ENCODE data around the gene AKR1C3. TPM values are rescaled to one million over a fixed set of nuclear protein-coding genes. Genes with fewer than 3 reads are reported as not detected.

Gene AKR1C3
- total and polyA plus RNA-seq, 2 experiments from 2014 or later, result 7.7 to 8.6 TPM

GRCh38 chr10:5076615-5077014, 17.6 kb upstream of the AKR1C3 start:
- no peak overlapping the region for H3K4me3 ChIP-seq
- H3K27ac ChIP-seq, result no peak overlapping the region
- TF ChIP-seq CTCF (IDR thresholded peaks at IDR 0.05; ENCODE audit: low read depth, low read length), result no peak
- no peaks in the 10 kb centered on the region for H3K27me3 ChIP-seq
- DNase-seq (ENCODE audit: low read depth in 1 of 2, low spot score in 1 of 2), result no peak
- peaks cover 10% of the 10 kb centered on the region for H3K4me1 ChIP-seq (ENCODE audit: low read depth)
- H3K9me3 ChIP-seq (ENCODE audit: low read depth), result no peaks in the 10 kb centered on the region
- no peaks in the 10 kb centered on the region for H3K36me3 ChIP-seq

GRCh38 chr10:5078547-5079180, 15.6 kb upstream of the AKR1C3 start:
- no peak for TF ChIP-seq CTCF (IDR thresholded peaks at IDR 0.05; ENCODE audit: low read depth, low read length)
- Histone ChIP-seq H3K9me3 (ENCODE audit: low read depth) (no peaks in the 10 kb centered on the region), H3K27ac (no peak overlapping the region), H3K36me3 (no peaks in the 10 kb centered on the region), H3K4me1 (ENCODE audit: low read depth) (no peaks in the 10 kb centered on the region), H3K27me3 (no peaks in the 10 kb centered on the region), H3K4me3 (no peak overlapping the region)
- no peak for DNase-seq (ENCODE audit: low read depth in 1 of 2, low spot score in 1 of 2)

DNA sequence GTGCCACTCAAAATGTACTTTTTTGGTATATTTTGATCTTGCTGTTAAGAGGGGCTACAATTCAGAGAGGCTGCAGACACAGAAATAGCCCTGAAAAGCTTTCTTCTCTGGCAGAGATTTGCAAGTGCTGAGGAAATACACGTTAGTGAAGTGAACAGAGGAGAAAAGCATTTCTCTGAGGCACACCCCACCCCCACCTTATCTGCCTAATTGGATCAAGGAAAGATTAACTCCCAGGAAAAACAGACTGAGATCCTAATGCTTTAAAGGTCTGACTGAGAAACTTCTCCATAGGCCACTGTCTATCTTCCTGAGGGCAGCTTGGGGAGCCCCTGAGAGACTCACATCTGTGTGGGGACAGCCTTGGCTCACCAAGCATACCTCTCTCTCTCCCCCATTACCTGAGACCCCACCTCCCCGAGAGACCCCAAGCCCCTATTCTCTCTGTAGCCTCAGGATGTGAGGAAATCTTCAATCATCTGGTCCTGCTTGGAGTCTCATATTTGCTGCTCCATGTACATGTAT, 14.8 kb upstream of the AKR1C3 start:
- Histone ChIP-seq H3K4me3 (no peak overlapping the region), H3K36me3 (no peaks in the 10 kb centered on the region), H3K4me1 (ENCODE audit: low read depth) (no peaks in the 10 kb centered on the region), H3K27ac (no peak overlapping the region), H3K9me3 (ENCODE audit: low read depth) (no peaks in the 10 kb centered on the region), H3K27me3 (no peaks in the 10 kb centered on the region)
- no peak for DNase-seq (ENCODE audit: low read depth in 1 of 2, low spot score in 1 of 2)
- TF ChIP-seq CTCF (IDR thresholded peaks at IDR 0.05; ENCODE audit: low read depth, low read length), result no peak

DNA sequence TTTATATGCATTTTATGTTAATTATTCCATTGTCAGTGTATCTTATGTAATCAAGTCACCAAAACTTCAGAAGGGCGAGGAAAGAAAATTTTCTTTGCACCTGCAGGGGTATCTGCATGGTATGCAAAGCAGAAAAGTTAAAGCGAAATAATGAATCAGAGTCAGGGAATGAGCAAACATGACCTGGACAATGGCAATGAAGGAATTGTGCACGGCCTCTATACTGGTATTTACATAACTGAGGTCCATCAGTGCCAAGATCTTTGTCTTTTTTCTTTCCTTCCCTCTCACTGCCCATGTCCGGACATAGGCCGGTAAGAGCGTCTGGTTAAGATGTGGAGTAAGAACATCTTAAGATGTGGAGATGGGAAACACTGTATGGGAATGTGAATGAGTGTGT, 14.4 kb upstream of the AKR1C3 start:
- TF ChIP-seq CTCF (IDR thresholded peaks at IDR 0.05; ENCODE audit: low read depth, low read length), result no peak

DNA sequence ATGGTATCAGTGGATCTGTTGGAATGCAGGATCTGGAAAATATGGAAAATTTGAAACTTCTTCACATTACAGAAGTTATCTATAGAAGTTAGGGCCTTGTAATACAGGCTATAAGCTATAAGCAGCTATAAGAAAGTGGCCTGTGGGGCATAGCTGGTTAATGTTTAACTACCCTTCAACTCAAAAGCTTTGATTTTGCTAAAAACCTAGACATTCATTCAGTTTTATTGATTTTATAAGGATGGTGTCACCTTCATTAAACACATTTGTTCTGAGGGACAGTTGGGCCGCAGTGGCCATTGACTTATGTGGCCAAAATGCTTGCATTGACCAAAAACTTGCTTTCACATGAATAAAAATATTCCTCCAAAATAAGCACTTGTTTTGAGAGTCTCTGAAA, 13.1 kb upstream of the AKR1C3 start:
- no peaks in the 10 kb centered on the region for H3K27me3 ChIP-seq
- H3K27ac ChIP-seq, result no peak overlapping the region
- no peaks in the 10 kb centered on the region for H3K9me3 ChIP-seq (ENCODE audit: low read depth)
- H3K4me1 ChIP-seq (ENCODE audit: low read depth), result no peaks in the 10 kb centered on the region
- no peak overlapping the region for H3K4me3 ChIP-seq
- no peak for DNase-seq (ENCODE audit: low read depth in 1 of 2, low spot score in 1 of 2)
- TF ChIP-seq CTCF (IDR thresholded peaks at IDR 0.05; ENCODE audit: low read depth, low read length), result no peak
- H3K36me3 ChIP-seq, result no peaks in the 10 kb centered on the region

More for the DNA sequence above, 14.4 kb upstream of the AKR1C3 start:
- Histone ChIP-seq H3K4me3 (no peak overlapping the region), H3K9me3 (ENCODE audit: low read depth) (no peaks in the 10 kb centered on the region), H3K4me1 (ENCODE audit: low read depth) (no peaks in the 10 kb centered on the region), H3K27me3 (no peaks in the 10 kb centered on the region), H3K27ac (no peak overlapping the region), H3K36me3 (no peaks in the 10 kb centered on the region)
- no peak for DNase-seq (ENCODE audit: low read depth in 1 of 2, low spot score in 1 of 2)
